Upper lobe of left lung (tissue), 6 donors: ENCODE results near the gene AMFR. TPM values are rescaled to one million over a fixed set of nuclear protein-coding genes. Genes with fewer than 3 reads are reported as not detected.

Experiments
- ATAC-seq, 2 donors: fragments of 200-7000 bp; cut with Tn5 transposase; one replicate each; pipeline ENCODE4 v1.9.1; 2022; ENCODE audit warnings: mild to moderate bottlenecking in 2 of 2, moderate library complexity in 2 of 2; ENCODE audit not compliant: low FRiP score in 2 of 2
- DNase-seq, 2 donors: peaks; one replicate each; pipeline ENCODE4 v3.0.0-alpha.2; 2019 to 2020
- H3K27ac ChIP-seq, 4 donors: fragments of 200-600 bp; sonication (generic); one replicate each; pipeline ENCODE4 v1.5.1; 2016 to 2019
- H3K27me3 ChIP-seq, 4 donors: fragments of 200-600 bp; sonication (generic); one replicate each; pipeline ENCODE4 v1.5.1; 2017 to 2019
- H3K36me3 ChIP-seq, 4 donors: fragments of 200-600 bp; sonication (generic); one replicate each; pipeline ENCODE4 v1.5.1; 2016 to 2019
- H3K4me1 ChIP-seq, 4 donors: fragments of 200-600 bp; sonication (generic); one replicate each; pipeline ENCODE4 v1.5.1; 2018 to 2019
- H3K4me3 ChIP-seq, 4 donors: fragments of 200-600 bp; sonication (generic); one replicate each; pipeline ENCODE4 v1.5.1; 2017 to 2019; ENCODE audit warnings: mild to moderate bottlenecking in 2 of 4, moderate library complexity in 1 of 4
- H3K9me3 ChIP-seq, 4 donors: fragments of 200-600 bp; sonication (generic); one replicate each; pipeline ENCODE4 v1.5.1; 2018 to 2019
- EP300 ChIP-seq, 4 donors: sonication (generic); formaldehyde crosslinking; IDR thresholded peaks; one replicate each; pipeline ENCODE4 v1.5.1; 2017; ENCODE audit warnings: antibody characterized with exemption in 4 of 4, control low read depth in 2 of 4
- POLR2A ChIP-seq, 4 donors: fragments of 450-650 bp; IDR thresholded peaks; one replicate each; pipeline ENCODE4 v1.5.1; 2016 to 2017; ENCODE audit warnings: antibody characterized with exemption in 4 of 4, mild to moderate bottlenecking in 2 of 4
- POLR2AphosphoS5 ChIP-seq, 2 donors: sonication (generic); formaldehyde crosslinking; IDR thresholded peaks; one replicate each; pipeline ENCODE4 v1.5.1; 2017; ENCODE audit warnings: antibody characterized with exemption in 2 of 2
- WGBS, 2 donors: methylation state at CpG; one replicate each; pipeline ENCODE4 v1.1.5; 2017 to 2018; 5-methylcytosine and 5-hydroxymethylcytosine counted together
- total RNA-seq, 6 donors: library from RNA; depleted of rRNA in 4 of 6; stranded (reverse); fragments of >200 nt in 4 of 6; gene quantifications; one replicate each; pipeline versions ENCODE4 v1.1.0 to v1.2.1, GENCODE V29; 2016 to 2021
- TF ChIP-seq, protein P1 (sequence below), 6 experiments: fragments of 450-650 bp in 4 of 6; fragments of 200-600 bp in 2 of 6; sonication (generic) in 2 of 6; IDR thresholded peaks; one replicate each; pipeline ENCODE4 v1.5.1; 2016 to 2019; ENCODE audit warnings: antibody characterized with exemption in 6 of 6
- donor health status: DM: no; HTN: no; CAD: no; lungs with moderate emphysema.
- donor health status: DM: no; HTN: yes; CAD: no; lungs with severe emphysema.

The AMFR gene
- total RNA-seq, 6 donors from 2014 or later, result 67.1 to 344 (median 98.0) TPM

- TF ChIP-seq POLR2AphosphoS5 (IDR thresholded peaks at IDR 0.05) (no peak), EP300 (IDR thresholded peaks at IDR 0.05) (no peak), POLR2A (IDR thresholded peaks at IDR 0.05) (no peak)
- TF ChIP-seq, protein P1, sequence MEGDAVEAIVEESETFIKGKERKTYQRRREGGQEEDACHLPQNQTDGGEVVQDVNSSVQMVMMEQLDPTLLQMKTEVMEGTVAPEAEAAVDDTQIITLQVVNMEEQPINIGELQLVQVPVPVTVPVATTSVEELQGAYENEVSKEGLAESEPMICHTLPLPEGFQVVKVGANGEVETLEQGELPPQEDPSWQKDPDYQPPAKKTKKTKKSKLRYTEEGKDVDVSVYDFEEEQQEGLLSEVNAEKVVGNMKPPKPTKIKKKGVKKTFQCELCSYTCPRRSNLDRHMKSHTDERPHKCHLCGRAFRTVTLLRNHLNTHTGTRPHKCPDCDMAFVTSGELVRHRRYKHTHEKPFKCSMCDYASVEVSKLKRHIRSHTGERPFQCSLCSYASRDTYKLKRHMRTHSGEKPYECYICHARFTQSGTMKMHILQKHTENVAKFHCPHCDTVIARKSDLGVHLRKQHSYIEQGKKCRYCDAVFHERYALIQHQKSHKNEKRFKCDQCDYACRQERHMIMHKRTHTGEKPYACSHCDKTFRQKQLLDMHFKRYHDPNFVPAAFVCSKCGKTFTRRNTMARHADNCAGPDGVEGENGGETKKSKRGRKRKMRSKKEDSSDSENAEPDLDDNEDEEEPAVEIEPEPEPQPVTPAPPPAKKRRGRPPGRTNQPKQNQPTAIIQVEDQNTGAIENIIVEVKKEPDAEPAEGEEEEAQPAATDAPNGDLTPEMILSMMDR (IDR thresholded peaks at IDR 0.05), result no peak
- no peaks in the 10 kb centered on the region for H3K27me3 ChIP-seq
- 58 to 66% methylated on average over 5 to 7 of the region's 7 CpGs for WGBS, 2 donors
- no peaks in the 10 kb centered on the region for H3K9me3 ChIP-seq
- DNase-seq (no peak), ATAC-seq (no peak)
- no peak overlapping the region for H3K27ac ChIP-seq
- H3K4me1 ChIP-seq, result peaks cover 5 to 9% (median 6%) of the 10 kb centered on the region in 4 donors
- H3K36me3 ChIP-seq, result no peaks in the 10 kb centered on the region
- no peak overlapping the region for H3K4me3 ChIP-seq
Observed at GRCh38 chr16:56320811-56321558, 104.4 kb downstream of the AMFR start.

DNA sequence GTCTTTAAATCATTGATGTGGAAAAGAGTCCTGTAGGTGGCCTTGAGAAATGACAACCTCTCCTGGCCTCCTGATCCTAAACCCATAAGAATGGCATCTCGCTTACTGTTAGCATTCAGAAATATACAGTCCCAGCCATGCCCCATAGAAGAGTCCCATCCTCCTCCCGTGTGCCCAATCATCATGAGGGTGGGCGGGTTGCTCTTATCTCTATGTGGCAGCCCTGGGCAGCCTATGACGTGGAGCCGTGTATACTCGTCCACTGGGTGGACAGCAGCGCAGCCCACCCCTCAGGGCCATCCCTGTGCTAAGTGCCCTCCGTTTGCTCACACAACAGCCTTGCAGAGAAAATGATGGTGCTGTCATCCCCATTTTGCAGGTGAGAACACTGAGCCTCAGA, 105.3 kb downstream of the AMFR start:
- ATAC-seq, result no peak
- TF ChIP-seq, protein P1 (IDR thresholded peaks at IDR 0.05), result no peak
- TF ChIP-seq EP300 (IDR thresholded peaks at IDR 0.05) (no peak), POLR2AphosphoS5 (IDR thresholded peaks at IDR 0.05) (no peak), POLR2A (IDR thresholded peaks at IDR 0.05) (no peak)
- no peaks in the 10 kb centered on the region for H3K27me3 ChIP-seq
- H3K36me3 ChIP-seq, result no peaks in the 10 kb centered on the region
- H3K27ac ChIP-seq, result no peak overlapping the region
- 84 to 91% methylated on average over 4 to 8 of the region's 8 CpGs for WGBS, 2 donors
- H3K9me3 ChIP-seq, result no peaks in the 10 kb centered on the region
- H3K4me1 ChIP-seq, result peaks cover 5 to 9% (median 6%) of the 10 kb centered on the region in 4 donors
- DNase-seq, result no peak
- H3K4me3 ChIP-seq, result no peak overlapping the region

GRCh38 chr16:56319376-56319775, 106.0 kb downstream of the AMFR start:
- Histone ChIP-seq H3K4me1 (peaks cover 5 to 9% (median 6%) of the 10 kb centered on the region in 4 donors), H3K9me3 (no peaks in the 10 kb centered on the region), H3K36me3 (no peaks in the 10 kb centered on the region), H3K4me3 (no peak overlapping the region), H3K27me3 (no peaks in the 10 kb centered on the region), H3K27ac (no peak overlapping the region)
- ATAC-seq (no peak), DNase-seq (no peak)
- TF ChIP-seq, protein P1 (IDR thresholded peaks at IDR 0.05), result no peak
- TF ChIP-seq POLR2A (IDR thresholded peaks at IDR 0.05) (no peak), POLR2AphosphoS5 (IDR thresholded peaks at IDR 0.05) (no peak), EP300 (IDR thresholded peaks at IDR 0.05) (no peak)
- 85 to 90% methylated on average over 2 to 6 of the region's 6 CpGs for WGBS, 2 donors

- no peak overlapping the region for H3K4me3 ChIP-seq
- WGBS, 2 donors, result 45 to 52% methylated on average over 1 of the region's 1 CpG
- ATAC-seq, result no peak
Observed at GRCh38 chr16:56318827-56319140, 106.6 kb downstream of the AMFR start.

More at GRCh38 chr16:56318827-56319140, 106.6 kb downstream of the AMFR start:
- Histone ChIP-seq H3K36me3 (no peaks in the 10 kb centered on the region), H3K9me3 (no peaks in the 10 kb centered on the region), H3K27ac (no peak overlapping the region), H3K4me1 (peaks cover 5 to 9% (median 6%) of the 10 kb centered on the region in 4 donors), H3K27me3 (no peaks in the 10 kb centered on the region)
- DNase-seq, result no peak
- TF ChIP-seq POLR2A (IDR thresholded peaks at IDR 0.05), result no peak
- TF ChIP-seq EP300 (IDR thresholded peaks at IDR 0.05), result no peak
- no peak for TF ChIP-seq POLR2AphosphoS5 (IDR thresholded peaks at IDR 0.05)
- TF ChIP-seq, protein P1 (IDR thresholded peaks at IDR 0.05), result no peak
